ENCODE measurements around the gene SBDS. TPM values are rescaled to one million over a fixed set of nuclear protein-coding genes. Genes with fewer than 3 reads are reported as not detected.

SBDS gene
- total RNA-seq, 1 donor from 2014 or later = 55.0 TPM

DNA sequence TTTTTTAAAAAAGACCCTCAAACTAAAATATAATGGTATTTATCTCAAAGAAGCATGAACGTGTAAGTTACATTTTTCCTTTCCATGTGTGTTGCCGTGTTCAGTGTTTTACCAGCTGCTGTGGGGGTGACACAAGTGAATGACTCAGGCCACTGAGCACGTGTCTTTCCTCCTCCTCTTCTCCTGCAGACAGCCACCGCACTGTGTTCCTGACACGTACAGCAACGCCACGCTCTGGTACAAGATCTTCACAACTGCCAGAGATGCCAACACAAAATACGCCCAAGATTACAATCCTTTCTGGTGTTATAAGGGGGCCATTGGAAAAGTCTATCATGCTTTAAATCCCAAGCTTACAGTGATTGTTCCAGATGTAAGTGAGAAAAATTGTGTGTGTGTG lies 44.6 kb downstream of the SBDS start:
- peak; percentile 20 to 49 for DNase-seq (ENCODE audit: low spot score in 2 of 2)
- no peak for FAIRE-seq

DNA sequence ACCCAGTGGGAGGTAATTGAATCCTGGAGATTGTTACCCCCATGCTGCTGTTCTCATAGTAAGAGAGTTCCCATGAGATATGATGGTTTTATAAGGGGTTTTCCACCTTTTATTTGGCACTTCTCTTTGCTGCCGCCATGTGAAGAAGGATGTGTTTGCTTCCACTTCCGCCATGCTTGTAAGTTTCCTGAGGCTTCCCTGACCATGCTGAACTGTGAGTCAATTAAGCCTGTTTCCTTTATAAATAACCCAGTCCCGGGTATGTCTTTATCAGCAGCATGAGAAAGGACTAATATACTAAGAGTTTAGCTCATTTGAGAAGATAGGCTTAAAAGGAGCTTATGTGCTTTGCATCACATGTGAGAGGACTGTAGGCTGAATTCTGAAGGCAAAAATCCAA lies 45.1 kb downstream of the SBDS start:
- no peak for FAIRE-seq
- DNase-seq (ENCODE audit: low spot score in 2 of 2) = no peak

DNA sequence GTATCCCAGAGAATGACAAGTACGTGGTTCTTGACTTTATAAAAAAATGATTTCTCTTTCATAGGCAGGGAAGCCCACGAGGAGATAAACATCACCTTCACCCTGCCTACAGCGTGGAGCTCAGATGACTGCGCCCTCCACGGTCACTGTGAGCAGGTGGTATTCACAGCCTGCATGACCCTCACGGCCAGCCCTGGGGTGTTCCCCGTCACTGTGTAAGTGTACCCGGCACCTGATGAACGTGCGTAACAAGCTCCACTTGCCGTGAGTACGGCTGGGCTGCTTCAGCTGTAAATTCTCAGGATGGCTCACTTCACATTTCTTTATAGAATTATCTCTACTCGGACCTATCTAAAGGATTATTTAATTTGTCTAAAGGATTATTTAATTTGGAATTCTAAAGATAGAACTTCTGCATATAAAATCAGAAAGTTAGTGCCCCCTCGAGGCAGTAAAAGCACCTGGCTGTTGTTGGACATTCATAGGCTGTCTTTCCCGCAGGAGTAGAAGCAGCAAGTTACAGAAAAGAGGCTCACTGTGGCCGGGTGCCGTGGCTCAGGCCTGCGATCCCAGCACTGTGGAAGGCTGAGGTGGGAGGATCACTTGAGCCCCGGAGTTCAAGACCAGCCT lies 46.8 kb downstream of the SBDS start:
- DNase-seq (ENCODE audit: low spot score in 2 of 2) (no peak), FAIRE-seq (no peak)

DNA sequence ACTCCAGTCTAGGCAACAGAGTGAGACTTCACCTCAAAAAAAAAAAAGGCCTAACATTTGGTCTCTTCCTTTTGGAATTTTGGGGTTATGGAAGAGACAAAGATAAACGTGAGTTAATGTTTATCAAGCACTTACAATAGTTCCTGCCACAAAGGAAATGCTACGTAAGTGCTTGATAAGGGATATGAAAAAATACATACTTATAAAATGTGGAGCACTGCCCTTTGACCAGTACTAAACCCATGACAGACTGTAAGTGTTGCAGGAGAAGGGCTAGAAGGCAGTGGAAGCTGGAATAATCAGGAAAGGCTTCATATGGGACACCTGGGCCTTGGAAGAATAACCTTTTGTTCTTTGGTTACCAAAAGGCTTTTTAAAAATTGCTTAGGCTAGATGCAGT lies 48.8 kb downstream of the SBDS start:
- DNase-seq (ENCODE audit: low spot score in 2 of 2) = no peak
- no peak for FAIRE-seq

DNA sequence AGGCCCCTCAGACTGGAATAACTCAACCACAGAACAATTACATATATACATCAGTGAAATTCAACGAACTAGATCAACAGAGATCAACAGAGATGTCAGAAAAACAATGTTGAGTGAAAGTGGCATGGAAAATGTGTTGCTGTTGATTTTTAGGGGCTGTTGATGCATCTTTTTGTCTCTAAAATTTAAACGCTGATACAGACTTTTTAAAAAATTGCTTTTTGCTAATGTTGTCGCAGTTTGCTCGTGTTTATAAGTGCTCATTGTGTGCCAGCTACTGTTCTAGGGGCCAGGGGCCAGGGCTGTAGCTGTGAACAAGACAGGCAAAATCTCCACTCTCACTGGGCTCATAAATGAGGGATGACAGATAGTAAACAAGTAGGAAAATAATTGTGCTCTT lies 56.1 kb downstream of the SBDS start:
- FAIRE-seq (no peak), DNase-seq (ENCODE audit: low spot score in 2 of 2) (no peak)

DNA sequence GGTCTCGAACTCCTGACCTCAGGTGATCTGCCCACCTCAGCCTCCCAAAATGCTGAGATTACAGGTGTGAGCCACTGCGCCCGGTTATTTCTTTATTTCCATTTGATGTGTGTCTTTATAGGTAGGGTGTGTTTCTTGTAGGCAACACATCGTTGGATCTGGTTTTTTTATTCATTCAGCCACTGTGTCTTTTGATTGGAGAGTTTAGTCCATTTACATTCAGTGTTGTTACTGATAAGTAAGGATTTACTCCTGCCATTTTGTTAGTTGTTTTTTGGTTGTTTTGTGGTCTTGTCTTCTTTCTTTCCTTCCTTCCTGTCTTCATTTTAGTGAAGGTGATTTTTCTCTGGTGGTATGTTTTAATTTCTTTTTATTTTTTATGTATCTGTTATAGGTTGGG lies 57.4 kb downstream of the SBDS start:
- DNase-seq (ENCODE audit: low spot score in 2 of 2) = no peak
- FAIRE-seq = no peak

Small RNA genes lying within 50 kb of the gene (small RNA-seq; reads per million reads assigned to genes)
- gene RN7SL43P = not detected

Other genes starting within 250 kb of the SBDS start
- gene TMEM248, start 74.4 kb downstream of the SBDS start, total RNA-seq = 46.9 TPM
- gene TYW1, start 1.2 kb upstream of the SBDS start, total RNA-seq = 14.3 TPM

Data from frontal cortex (tissue), 4 donors.